Neural progenitor cell (in vitro differentiated cells): ENCODE results near the gene EDAR.

Experiments
- CTCF ChIP-seq: fragments of 200-600 bp; sonication (generic); IDR thresholded peaks from 2 replicates; pipeline ENCODE4 v1.5.1; 2017; ENCODE audit warnings: antibody characterized with exemption, mild to moderate bottlenecking
- EZH2 ChIP-seq: fragments of 200-600 bp; sonication (generic); IDR thresholded peaks from 2 replicates; pipeline ENCODE4 v1.6.1; 2017; ENCODE audit warnings: antibody characterized with exemption, mild to moderate bottlenecking, moderate library complexity
- EZH2phosphoT487 ChIP-seq: fragments of 200-600 bp; sonication (generic); IDR thresholded peaks from 2 replicates; pipeline ENCODE4 v1.6.1; 2017; ENCODE audit warnings: antibody characterized with exemption

GRCh38 chr2:108889907-108890306 lies 99.1 kb downstream of the EDAR start:
- TF ChIP-seq EZH2phosphoT487 (no peak), CTCF (no peak), EZH2 (no peak)
